ENCODE results near the gene SSNA1. TPM values are rescaled to one million over a fixed set of nuclear protein-coding genes. Genes with fewer than 3 reads are reported as not detected.

The SSNA1 gene
- total RNA-seq, 2 donors from 2014 or later: 67.1 to 72.0 TPM

GRCh38 chr9:137233143-137233980 lies 44.9 kb downstream of the SSNA1 start:
- peaks cover 0 to 29% of the 10 kb centered on the region in 2 donors for H3K4me1 ChIP-seq
- H3K4me3 ChIP-seq: no peak overlapping the region
- H3K9me3 ChIP-seq: no peaks in the 10 kb centered on the region
- no peak for TF ChIP-seq CTCF (IDR thresholded peaks at IDR 0.05)
- DNase-seq (ENCODE audit: low spot score): no peak
- no peak overlapping the region for H3K27ac ChIP-seq
- H3K27me3 ChIP-seq: peaks cover 3 to 5% of the 10 kb centered on the region in 2 donors
- H3K36me3 ChIP-seq: no peaks in the 10 kb centered on the region

DNA sequence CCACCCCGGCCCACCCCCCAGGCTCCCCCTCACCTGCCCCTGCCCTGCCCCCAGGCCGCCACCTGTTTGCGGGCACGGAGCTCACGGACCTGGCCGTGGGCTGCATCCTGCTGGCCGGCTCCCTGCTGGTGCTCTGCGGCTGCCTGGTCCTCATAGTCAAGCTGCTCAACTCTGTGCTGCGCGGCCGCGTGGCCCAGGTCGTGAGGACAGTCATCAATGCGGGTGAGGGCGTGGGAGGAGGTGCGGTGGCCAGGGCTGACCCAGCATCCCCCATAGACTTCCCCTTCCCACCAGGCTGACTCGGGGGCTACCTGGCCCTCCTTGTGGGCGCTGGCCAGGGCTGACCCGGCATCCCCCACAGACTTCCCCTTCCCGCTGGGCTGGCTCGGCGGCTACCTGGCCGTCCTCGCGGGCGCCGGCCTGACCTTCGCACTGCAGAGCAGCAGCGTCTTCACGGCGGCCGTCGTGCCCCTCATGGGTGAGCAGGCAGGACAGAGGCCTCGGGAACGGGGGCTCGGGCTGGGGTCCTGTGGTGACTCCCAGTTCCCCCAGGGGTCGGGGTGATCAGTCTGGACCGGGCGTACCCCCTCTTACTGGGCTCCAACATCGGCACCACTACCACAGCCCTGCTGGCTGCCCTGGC lies 45.7 kb downstream of the SSNA1 start:
- Histone ChIP-seq H3K4me3 (no peak overlapping the region), H3K9me3 (no peaks in the 10 kb centered on the region), H3K36me3 (no peaks in the 10 kb centered on the region), H3K27me3 (peaks cover 3 to 4% of the 10 kb centered on the region in 2 donors), H3K4me1 (peaks cover 0 to 38% of the 10 kb centered on the region in 2 donors), H3K27ac (no peak overlapping the region)
- TF ChIP-seq CTCF (IDR thresholded peaks at IDR 0.05): no peak
- no peak for DNase-seq (ENCODE audit: low spot score)

- H3K36me3 ChIP-seq: no peaks in the 10 kb centered on the region
- no peak for TF ChIP-seq CTCF (IDR thresholded peaks at IDR 0.05)
- no peak for DNase-seq (ENCODE audit: low spot score)
- peaks cover 0 to 45% of the 10 kb centered on the region in 2 donors for H3K4me1 ChIP-seq
- H3K27me3 ChIP-seq: peaks cover 0 to 4% of the 10 kb centered on the region in 2 donors
- no peaks in the 10 kb centered on the region for H3K9me3 ChIP-seq
- no peak overlapping the region for H3K4me3 ChIP-seq
- H3K27ac ChIP-seq: no peak overlapping the region
These were observed 46.4 kb downstream of the SSNA1 start for GRCh38 chr9:137234758-137235423.

- DNase-seq (ENCODE audit: low spot score): no peak
- Histone ChIP-seq H3K9me3 (no peaks in the 10 kb centered on the region), H3K4me3 (peak overlapping the region in 1 of 2 donors; percentile 32), H3K36me3 (no peaks in the 10 kb centered on the region), H3K27ac (peak overlapping the region; percentile 12 to 23), H3K4me1 (peaks cover 0 to 47% of the 10 kb centered on the region in 2 donors), H3K27me3 (peaks cover 0 to under 1% of the 10 kb centered on the region in 2 donors)
- no peak for TF ChIP-seq CTCF (IDR thresholded peaks at IDR 0.05)
These were observed 47.2 kb downstream of the SSNA1 start for GRCh38 chr9:137235424-137236237.

GRCh38 chr9:137236238-137236935 lies 47.9 kb downstream of the SSNA1 start:
- Histone ChIP-seq H3K27me3 (no peaks in the 10 kb centered on the region), H3K9me3 (no peaks in the 10 kb centered on the region), H3K4me3 (peak overlapping the region; percentile 0 to 32), H3K27ac (peak overlapping the region; percentile 12 to 43), H3K36me3 (no peaks in the 10 kb centered on the region), H3K4me1 (peaks cover 0 to 47% of the 10 kb centered on the region in 2 donors)
- TF ChIP-seq CTCF (IDR thresholded peaks at IDR 0.05): peak; percentile 100
- peak; percentile 86 for DNase-seq (ENCODE audit: low spot score)
